Stimulated activated naive CD4-positive, alpha-beta T cell (primary cell): ENCODE data around the gene TMEM131.

Experiments
- DNase-seq, 6 experiments: peaks; one replicate each; lab custom pipeline; 2025; lab: John Stamatoyannopoulos, UW

TMEM131 gene

GRCh38 chr2:97738179-97739019, 257.3 kb downstream of the TMEM131 start:
- no peak for DNase-seq

GRCh38 chr2:97737421-97738178, 258.1 kb downstream of the TMEM131 start:
- DNase-seq = no peak

- no peak for DNase-seq
Measured at GRCh38 chr2:97736608-97737330, 259.0 kb downstream of the TMEM131 start.

GRCh38 chr2:97736185-97736584, 259.6 kb downstream of the TMEM131 start:
- no peak for DNase-seq

- DNase-seq = no peak
Measured at GRCh38 chr2:97735161-97735561, 260.6 kb downstream of the TMEM131 start.

- DNase-seq = no peak
Measured at GRCh38 chr2:97734061-97735051, 261.4 kb downstream of the TMEM131 start.

- no peak for DNase-seq
Measured at GRCh38 chr2:97733341-97734035, 262.3 kb downstream of the TMEM131 start.

- no peak for DNase-seq
Measured at GRCh38 chr2:97732436-97733340, 263.1 kb downstream of the TMEM131 start.

GRCh38 chr2:97731274-97732020, 264.3 kb downstream of the TMEM131 start:
- no peak for DNase-seq

- no peak for DNase-seq
Measured at GRCh38 chr2:97730245-97730644, 265.5 kb downstream of the TMEM131 start.

- DNase-seq = no peak
Measured at GRCh38 chr2:97728091-97728731, 267.5 kb downstream of the TMEM131 start.

GRCh38 chr2:97727296-97727695, 268.5 kb downstream of the TMEM131 start:
- no peak for DNase-seq

GRCh38 chr2:97726261-97727064, 269.3 kb downstream of the TMEM131 start:
- no peak for DNase-seq

GRCh38 chr2:97724946-97725688, 270.6 kb downstream of the TMEM131 start:
- no peak for DNase-seq

- no peak for DNase-seq
Measured at GRCh38 chr2:97724501-97724900, 271.2 kb downstream of the TMEM131 start.

- DNase-seq = no peak
Measured at GRCh38 chr2:97724073-97724410, 271.7 kb downstream of the TMEM131 start.
